Measurements from ENCODE around the gene NIPBL.
A peak's percentile ranks its signal among the peaks of the same experiment; 100 is the strongest.
"Not testable (repeated sequence)": the region's sequence is repeated elsewhere in the genome, so short reads cannot be mapped to it uniquely, and the experiment has no call there.

NIPBL gene

DNA sequence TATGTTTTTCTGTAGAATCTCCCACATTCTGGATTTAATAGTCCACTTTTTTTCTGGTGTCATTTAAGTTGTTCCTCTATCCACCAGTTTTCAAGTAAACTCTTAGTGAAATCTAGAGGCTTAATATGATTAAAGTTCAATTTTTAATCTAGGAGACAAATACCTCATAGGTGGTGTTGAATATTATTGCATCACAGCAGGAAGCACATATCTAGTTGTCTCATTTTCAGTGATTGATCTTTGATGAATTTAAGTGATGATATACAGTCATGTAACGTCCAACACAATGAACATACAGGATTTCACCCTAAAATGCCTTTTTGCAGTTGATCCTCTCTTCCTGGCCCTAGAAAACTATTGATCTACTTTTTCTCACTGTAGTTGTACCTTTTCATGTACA lies 152.3 kb downstream of the NIPBL start:
- DNase-seq (ENCODE audit: low spot score), result no peak

DNA sequence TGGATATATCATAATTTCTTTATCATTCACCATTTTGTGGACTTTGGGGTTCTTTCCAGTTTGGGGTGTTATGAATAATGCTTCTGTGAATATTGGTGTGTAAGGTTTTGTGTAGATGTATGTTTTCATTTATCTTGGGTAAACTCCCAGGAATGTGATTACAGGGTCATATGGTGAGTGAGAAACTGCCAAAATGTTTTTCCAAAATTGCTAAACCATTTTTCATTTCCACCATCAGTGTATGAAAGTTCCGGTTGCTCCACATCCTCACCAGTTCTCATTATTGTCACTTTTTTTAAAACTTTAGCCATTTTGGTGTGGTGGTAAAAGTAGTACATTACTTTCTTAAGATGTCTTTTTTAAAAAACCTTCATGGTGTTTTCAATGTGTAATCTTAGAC lies 152.9 kb downstream of the NIPBL start:
- no peak for DNase-seq (ENCODE audit: low spot score)

DNA sequence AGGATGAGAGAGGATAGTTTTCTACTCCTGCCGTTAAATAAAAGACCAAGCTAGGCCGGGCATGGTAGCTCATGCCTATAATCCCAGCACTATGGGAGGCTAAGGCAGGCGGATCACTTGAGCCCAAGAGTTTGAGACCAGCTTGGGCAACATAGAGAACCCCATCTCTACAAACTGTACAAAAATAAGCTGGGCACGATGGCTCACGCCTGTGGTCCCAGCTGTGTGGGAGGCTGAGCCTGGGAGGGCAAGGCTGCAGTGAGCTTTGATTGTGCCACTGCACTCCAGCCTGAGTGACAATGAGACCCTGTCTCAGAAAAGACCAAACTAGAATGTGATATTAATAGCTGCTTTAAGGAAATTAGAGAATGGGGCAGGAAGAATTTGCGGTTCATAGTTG lies 158.4 kb downstream of the NIPBL start:
- DNase-seq (ENCODE audit: low spot score), result no peak

DNA sequence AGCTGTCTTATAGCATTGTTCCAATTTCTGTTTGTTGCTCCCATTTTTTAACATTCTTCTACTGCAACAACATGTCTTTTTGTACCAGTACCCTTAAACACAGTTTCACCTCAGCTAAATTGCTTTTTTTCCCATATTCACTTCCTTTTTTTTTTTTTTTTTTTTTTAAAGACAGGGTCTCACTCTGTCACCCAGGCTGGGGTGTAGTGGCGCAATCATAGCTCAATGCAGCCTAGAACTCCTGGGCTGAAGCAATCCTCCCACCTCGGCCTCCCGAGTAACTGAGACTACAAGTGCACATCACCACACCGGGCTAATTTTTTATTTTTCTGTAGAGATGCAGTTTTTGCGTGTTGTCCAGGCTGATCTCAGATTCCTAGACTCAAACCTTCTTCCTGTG lies 161.3 kb downstream of the NIPBL start:
- no peak for DNase-seq (ENCODE audit: low spot score)

DNA sequence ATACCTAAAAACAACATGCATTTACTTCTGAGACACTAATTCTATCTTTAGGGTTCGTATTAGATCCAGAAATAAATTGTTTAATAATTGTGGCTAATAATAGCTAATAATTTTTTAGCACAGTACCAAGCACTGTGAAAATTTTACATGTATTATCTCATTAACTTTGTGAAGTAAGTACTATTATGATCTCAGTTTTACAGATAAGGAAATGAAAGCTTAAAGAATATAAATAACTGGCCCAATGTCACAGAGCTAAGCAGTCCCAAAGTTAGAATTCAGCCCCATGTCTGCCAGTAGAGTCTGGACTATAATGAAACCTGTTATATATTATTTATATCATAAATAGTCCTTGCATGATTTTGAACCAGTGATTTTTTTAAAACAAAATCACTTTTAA lies 163.3 kb downstream of the NIPBL start:
- DNase-seq (ENCODE audit: low spot score), result no peak

DNA sequence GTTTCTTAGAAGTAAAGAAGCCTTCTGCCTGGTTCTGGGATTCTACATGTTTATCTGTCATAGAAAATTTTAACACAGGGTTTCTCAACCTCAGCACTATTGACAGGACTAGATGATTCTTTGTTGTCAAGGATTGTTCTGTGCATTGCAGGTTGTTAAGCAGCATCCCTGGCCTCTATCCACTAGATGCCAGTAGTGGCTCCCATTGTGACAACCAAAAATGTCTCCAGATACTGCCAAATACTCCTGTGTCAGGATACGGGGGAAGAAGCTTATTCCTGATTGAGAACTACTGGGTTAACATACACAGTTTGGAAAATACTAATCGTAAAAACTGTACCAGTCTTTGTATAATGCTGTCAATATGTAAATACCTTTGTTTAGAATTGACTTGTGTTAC lies 167.1 kb downstream of the NIPBL start:
- peak; percentile 29 for DNase-seq (ENCODE audit: low spot score)

DNA sequence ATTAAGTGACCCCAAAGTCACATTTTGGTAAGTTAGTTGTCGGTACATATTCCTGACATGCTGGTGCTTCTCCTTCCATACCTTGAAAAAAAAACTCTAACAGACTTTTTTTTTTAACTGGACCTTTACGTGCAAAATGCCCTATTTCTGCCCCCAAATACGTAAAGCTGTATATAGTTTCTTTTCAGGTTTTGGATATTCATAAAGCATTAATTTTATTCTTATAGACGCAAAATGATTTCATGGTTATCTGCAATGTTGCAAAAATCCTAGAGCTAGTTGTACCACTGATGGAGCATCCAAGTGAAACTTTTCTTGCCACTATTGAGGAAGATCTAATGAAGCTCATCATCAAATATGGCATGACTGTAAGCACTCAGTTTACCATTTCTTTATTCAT lies 167.6 kb downstream of the NIPBL start:
- DNase-seq (ENCODE audit: low spot score), result no peak

DNA sequence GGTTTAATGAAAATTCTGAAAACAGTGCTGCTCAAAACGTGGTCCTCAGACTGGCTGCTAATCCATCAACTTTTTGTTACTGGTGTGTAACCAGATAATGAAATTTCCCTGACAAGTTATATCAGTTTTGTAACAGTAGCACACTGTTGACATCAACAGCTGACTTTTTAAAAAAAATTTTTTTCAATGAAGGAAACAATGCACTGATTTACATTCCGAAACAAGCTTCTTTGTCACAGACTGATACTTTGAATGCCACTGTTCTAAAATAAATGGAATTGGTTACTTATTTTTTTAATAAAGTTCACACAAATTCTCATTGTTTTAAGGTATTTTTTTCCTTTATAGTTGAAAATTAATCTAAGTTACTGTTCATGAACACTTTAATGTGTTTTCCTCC lies 169.1 kb downstream of the NIPBL start:
- DNase-seq (ENCODE audit: low spot score), result no peak

DNA sequence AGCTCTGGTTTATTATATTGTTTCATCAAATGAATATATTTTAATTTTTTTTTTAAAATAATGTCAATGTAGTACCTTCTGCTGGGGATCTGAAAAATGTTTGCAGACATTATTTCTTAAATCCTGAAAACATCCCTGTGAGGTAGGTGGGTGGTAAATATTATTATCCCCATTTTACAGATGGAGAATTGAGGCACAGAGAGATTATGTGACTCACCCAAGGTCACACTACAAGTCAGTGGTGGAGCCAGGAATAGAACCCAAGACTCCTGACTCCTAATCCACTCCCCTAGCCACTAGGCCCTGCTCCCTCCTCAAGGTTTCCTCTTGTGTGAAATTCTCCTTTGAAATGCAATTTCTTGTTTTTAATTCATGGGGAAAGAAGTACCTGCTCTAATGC lies 171.4 kb downstream of the NIPBL start:
- DNase-seq (ENCODE audit: low spot score), result no peak

DNA sequence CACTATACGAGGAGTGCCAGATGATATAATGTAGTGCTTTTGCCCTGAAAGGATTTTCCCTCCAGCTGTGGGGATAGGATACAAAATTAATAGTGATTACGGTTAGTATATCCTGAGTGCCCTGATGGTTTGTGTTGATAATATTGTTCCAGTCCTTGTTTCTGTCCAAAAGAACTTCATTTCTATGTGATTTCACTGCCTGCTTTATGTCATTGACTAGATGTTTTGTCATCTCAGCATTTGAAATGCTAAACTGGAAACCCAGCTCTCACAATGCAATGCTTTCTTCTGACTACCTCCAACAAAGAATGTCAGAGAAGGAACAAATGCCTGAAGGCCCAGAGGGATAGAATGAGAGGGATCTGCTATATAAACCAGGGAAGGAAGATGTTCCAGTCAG lies 177.8 kb downstream of the NIPBL start:
- DNase-seq (ENCODE audit: low spot score), result no peak

DNA sequence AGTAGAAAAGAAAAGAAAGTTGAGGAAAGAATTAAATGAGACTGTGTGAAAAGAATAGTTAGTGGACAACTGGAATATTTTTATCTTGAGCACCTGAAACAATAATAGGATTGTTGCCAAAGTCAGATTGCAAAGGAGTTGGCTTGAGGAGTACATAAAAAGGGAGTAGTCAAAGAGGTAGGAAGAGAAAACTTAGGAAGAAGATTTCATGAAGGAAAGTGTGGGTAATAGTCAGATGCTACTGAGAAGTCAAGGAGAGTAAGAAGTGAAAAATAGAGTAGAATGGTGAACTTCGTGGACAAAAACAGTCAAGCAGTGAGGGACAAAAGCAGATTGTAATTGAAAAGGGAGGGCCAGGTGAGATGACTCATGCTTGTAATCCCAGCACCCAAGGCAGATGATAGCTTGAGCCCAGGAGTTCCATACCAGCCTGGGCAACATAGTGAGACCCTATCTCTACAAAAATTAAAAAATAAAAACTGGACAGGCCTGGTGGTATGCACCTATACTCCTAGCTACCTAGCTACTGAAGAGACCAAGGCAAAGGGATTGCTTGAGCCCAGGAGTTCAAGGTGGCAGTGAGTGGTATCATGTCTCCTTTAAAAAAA lies 178.9 kb downstream of the NIPBL start:
- DNase-seq (ENCODE audit: low spot score), result no peak

DNA sequence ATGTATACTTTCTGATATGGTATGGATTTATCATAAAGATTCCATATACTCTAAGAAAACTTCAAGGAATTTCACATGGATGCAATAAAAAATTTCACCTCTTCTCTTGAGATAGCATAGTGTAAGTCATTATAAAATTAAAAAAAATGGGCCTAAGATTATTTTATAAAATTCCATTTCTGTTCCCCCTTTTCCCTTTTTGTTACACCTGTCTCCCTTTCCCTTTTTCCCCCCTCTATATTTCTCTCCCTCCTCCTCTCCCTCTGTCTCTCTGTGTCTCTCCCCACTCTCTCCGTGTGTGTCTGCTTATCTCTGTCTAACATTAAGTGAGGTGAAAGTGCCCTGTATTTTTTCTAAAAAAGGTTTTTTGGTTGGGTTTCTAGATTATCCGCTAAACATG lies 180.2 kb downstream of the NIPBL start:
- no peak for DNase-seq (ENCODE audit: low spot score)

DNA sequence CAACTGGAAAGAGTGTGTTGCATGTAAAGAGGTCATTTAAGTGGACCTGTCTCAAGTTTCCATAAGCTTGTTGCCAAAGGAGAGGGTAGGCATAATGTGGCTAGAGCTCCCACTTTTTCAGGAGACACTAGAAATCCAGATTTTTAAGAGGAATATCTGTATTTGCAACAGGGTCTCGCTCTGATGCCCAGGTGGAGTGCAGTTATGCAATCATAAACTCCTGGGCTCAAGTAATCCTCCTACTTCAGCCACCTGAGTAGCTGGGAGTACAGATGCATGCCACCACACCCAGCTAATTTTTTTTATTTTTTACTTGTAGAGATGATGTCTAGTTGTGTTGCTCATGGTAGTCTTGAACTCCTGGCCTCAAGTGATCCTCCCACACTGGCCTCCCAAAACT lies 183.5 kb downstream of the NIPBL start:
- DNase-seq (ENCODE audit: low spot score), result no peak

DNA sequence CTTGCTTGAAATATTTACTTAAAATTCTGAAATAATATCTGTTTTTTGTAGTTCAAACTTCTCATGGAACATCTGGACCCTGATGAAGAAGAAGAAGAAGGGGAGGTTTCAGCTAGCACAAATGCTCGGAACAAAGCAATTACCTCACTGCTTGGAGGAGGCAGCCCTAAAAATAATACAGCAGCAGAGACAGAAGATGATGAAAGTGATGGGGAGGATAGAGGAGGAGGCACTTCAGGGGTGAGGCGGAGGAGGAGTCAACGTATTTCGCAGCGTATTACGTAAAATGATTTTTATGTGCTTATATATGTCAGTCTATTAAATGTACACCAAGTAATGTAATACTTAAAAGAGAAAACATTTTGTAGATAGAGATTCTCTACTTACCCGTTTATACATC lies 187.2 kb downstream of the NIPBL start:
- DNase-seq (ENCODE audit: low spot score), result no peak

DNA sequence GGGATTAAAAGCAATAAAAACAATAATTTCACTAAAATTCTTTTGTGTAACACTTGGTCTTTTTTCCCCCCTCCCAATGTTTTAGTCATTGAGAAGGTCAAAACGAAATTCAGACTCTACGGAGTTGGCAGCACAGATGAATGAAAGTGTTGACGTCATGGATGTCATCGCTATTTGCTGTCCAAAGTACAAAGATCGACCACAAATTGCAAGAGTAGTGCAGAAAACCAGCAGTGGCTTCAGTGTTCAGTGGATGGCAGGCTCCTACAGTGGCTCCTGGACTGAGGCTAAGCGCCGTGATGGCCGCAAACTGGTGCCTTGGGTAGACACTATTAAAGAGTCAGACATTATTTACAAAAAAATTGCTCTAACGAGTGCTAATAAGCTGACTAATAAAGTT lies 187.9 kb downstream of the NIPBL start:
- no peak for DNase-seq (ENCODE audit: low spot score)

DNA sequence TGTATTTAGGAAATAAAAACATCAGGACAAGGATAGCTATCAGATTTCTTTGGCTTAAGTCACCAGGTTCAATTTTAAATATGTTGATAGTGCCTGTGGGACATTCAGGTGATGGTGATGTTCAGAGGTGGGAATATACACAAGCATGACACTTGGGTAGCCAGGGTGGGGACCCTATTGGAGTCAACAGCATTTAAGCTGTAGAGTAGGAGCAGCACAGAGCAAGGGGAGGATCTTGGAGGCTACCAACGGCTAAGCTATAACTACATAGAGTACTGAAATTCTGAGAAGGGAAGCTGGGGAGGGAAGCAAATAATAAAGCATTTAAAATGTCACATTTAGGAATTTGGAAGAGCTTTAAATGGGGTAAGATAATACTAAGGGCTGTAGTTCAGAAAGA lies 194.9 kb downstream of the NIPBL start:
- no peak for DNase-seq (ENCODE audit: low spot score)

DNA sequence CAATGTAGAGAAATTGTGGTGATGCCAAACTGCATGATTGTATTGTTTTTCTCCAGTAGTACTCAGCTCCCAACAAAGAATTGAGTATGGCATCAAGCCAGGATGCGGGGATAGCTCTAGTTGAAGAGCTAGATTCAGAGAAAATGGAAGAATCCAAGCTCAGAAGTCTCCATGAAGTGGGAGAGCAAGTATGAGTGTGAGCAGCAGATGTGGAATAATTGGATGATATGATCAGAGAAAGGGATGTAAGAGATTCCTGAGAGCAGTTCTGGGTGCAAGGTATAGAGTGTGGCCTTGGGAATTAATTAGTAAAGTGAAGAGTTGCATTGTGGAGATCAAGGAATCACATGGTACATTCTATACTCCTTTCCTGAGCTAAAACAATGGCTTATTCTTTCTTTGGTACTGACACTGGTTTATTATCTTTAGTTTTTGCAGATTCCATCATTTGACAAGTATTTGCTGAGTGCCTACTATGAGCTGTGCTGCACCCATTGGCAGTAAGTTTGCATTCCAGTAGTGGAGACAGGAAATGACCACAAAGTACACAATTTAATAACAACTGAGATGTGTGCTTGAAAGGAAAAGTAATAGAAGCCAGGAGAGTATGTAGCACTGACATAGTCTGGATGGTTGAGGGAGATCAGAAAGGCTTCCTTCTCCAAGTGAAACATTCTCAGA lies 195.5 kb downstream of the NIPBL start:
- DNase-seq (ENCODE audit: low spot score), result no peak

DNA sequence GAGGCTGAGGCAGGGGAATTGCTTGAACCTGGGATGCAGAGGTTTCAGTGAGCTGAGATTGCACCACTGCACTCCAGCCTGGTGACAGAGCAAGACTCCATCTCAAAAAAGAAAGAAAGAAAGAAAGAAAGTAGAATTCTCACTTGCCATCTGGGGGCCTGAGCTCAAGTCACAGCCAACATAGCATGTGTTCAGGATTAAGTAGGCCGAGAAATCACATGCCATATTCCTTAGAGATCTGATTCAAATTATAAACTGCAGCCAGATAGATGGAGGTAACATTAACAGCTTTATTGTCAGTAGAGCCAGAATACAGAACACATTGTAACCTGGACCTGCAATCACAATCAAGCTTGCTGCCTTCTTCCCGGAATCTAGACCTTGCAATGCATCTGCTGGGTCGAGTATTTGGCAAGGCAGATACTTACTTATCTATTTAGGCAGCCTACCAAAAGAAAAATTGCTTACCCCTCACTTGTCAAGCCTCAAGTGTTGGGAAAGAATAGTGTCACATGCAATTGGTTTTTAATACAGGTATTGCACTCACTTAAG lies 198.9 kb downstream of the NIPBL start:
- no peak for DNase-seq (ENCODE audit: low spot score)

DNA sequence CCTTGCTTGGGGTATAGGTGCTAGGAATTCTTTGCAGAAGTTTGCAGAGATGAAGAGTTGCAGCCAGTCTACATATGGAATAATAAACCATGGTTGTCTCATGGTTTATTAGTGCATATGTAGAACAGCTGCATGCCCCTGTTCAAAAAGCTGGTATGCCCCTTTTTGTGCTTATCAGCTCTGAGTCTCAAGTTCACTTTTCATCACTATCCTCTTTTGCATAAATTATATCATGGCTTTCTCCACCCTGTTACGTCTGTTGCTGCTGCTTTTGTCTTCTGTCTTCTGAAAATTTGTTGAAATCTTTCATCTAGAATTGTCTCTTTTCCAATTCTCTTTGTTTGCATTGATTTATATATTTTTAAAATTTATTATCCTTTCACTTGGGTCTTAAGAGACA lies 200.6 kb downstream of the NIPBL start:
- no peak for DNase-seq (ENCODE audit: low spot score)

DNA sequence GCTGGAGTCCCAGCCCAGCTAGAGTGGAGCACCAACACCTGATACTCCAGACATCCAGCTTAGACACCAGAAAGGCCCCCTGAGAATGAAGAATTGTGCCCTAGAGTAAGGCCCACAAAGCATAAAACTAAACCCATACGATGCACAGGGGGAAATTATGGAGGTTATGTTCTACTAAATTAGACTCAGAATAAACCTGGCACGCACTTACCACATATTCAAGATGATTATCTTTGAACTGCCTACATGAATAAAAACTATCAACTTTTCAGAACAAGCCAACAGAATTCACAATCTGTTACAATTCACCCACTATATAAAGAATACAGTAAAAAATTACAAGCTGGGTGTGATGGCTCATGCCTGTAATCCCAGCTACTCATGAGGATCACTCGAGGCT lies 204.1 kb downstream of the NIPBL start:
- DNase-seq (ENCODE audit: low spot score), result no peak

DNA sequence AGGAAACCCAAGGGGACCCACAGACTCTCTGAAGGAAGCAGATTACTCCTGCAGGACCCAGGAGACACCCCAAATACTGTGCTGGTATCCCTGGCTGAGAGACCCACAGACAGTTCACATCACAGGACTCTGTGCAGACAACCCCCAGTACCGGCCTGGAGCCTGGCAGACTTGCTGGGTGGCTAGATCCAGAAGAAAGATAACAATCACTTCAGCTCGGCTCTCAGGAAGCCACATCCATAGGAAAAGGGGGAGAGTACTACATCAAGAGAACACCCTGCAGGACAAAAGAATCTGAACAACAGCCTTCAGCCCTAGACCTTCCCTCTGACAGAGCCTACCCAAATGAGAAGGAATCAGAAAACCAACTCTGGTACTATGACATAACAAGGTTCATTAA lies 206.4 kb downstream of the NIPBL start:
- DNase-seq (ENCODE audit: low spot score), result not testable (repeated sequence)

DNA sequence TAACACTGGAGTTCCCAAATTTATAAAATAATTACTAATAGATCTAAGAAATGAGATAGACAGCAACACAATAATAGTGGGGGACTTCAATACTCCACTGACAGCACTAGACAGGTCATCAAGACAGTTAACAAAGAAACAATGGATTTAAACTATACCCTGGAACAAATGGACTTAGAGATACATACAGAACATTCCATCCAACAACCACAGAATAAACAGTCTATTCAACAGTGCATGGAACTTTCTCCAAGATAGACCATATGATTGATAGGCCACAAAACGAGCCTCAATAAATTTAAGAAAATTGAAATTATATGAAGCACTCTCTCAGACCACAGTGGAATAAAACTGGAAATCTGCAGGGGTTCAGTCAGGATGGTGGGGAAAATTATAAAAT lies 209.5 kb downstream of the NIPBL start:
- not testable (repeated sequence) for DNase-seq (ENCODE audit: low spot score)

DNA sequence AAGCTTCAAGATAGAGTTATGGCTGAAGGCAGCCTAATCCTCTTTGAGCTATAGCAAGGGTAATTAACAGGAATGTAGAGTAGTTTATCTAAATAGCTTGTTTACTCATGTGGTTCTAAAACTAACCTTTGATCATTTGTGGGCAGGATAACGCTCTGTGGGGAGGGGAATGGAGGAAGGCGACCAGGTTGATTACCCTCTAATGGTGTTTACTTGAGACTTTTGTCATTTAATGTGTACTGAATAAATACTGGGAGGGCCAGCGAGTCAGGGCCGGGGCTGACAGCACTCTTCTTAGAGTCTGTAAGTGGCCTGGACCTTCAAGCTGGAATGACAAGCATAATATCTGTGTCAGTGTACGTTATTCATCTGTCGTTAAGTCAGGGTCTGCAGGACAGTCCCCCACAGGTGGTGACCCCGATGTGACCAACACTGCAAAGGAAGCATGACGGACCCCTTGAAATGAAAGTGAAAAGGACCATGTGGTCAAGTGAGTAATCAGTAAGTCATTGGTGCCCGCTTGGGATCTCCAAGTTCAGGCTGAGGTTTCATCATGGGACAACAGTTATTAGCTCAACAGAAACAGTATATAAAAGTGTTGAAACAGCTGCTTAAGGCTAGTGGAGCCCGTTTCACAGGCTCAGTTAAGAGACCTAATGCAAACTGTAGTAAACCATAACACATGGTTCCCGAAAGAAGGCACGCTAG lies 210.1 kb downstream of the NIPBL start:
- DNase-seq (ENCODE audit: low spot score), result no peak
